A549 (cell line): Measurements from ENCODE around the gene UBE2E1.

Experiments
- CHD2 ChIP-seq: fragments of 150-350 bp; IDR thresholded peaks from 2 replicates; pipeline ENCODE4 v1.6.1; 2014; ENCODE audit warnings: low read length; ENCODE audit not compliant: partially characterized antibody
- EP300 ChIP-seq, 2 experiments: fragments of >200 bp; sonication (Bioruptor Twin); formaldehyde crosslinking; IDR thresholded peaks; 2 replicates in 1 of 2; 3 replicates in 1 of 2; pipeline ENCODE4 v1.6.1; 2016 to 2017
- MAFK ChIP-seq: fragments of 450-650 bp; IDR thresholded peaks from 2 replicates; pipeline ENCODE4 v1.6.1; 2014; ENCODE audit not compliant: partially characterized antibody
- MAZ ChIP-seq: fragments of 150-350 bp; IDR thresholded peaks from 2 replicates; pipeline ENCODE4 v1.6.1; 2014; ENCODE audit warnings: antibody characterized with exemption, low read depth, low read length, borderline replicate concordance
- PHF8 ChIP-seq: fragments of 200-600 bp; sonication (generic); IDR thresholded peaks from 2 replicates; pipeline ENCODE4 v1.6.1; 2016; ENCODE audit warnings: low read depth, mild to moderate bottlenecking, antibody characterized with exemption, moderate library complexity, borderline replicate concordance
- POLR2A ChIP-seq: IDR thresholded peaks from 2 replicates; pipeline ENCODE4 v1.6.1; 2012; ENCODE audit warnings: mild to moderate bottlenecking, low read length
- TP53 ChIP-seq: fragments of 250-450 bp; sonication (Bioruptor Pico); IDR thresholded peaks from 2 replicates; pipeline ENCODE4 v1.5.0; 2021; ENCODE audit warnings: mild to moderate bottlenecking, moderate library complexity
- TF ChIP-seq, protein P1 (sequence below): fragments of >200 bp; sonication (Bioruptor Twin); formaldehyde crosslinking; IDR thresholded peaks from 3 replicates; pipeline ENCODE4 v1.5.1; 2016
- TF ChIP-seq, protein P2 (sequence below): fragments of >200 bp; sonication (Bioruptor Twin); formaldehyde crosslinking; IDR thresholded peaks from 3 replicates; pipeline ENCODE4 v1.6.1; 2016
- TF ChIP-seq, protein P3 (sequence below): IDR thresholded peaks from 2 replicates; pipeline ENCODE4 v1.6.1; 2012

DNA sequence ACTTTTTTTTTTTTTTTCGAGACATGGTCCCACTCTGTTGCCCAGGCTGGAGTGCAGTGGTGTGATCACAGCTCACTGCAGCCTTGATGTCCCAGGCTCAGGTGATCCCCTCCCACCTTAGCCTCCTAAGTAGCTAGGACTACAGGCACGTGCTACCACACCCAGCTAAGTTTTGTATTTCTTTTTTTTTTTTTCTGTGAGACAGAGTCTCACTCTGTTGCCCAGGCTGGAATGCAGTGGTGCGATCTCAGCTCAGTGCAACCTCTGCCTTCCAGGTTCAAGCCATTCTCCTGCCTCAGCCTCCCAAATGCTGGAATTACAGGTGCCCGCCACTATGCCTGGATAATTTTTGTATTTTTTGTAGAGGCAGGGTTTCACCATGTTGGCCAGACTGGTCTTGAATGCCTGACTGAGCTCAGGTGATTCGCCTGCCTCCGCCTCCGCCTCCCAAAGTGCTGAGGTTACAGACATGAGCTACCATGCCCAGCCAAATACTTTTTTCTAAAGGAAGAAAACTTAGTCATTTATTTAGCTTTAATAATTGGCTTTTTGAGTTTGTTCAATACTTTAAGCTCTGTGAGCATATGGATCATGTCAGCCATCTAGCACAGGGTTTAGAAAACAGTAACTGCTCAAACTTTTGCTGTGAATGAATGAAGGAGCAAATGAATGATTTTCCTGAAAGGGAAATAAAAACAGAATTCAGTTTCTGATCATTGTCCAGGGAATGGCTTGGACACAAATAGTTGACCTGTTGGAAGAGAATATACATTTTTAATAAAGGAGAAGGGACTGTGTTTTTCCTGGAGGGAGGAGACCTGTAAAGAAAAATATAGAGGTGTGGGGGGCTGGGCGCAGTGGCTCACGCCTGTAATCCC is 26.0 kb downstream of the UBE2E1 start:
- TF ChIP-seq POLR2A = no peak
- TF ChIP-seq, protein P1, sequence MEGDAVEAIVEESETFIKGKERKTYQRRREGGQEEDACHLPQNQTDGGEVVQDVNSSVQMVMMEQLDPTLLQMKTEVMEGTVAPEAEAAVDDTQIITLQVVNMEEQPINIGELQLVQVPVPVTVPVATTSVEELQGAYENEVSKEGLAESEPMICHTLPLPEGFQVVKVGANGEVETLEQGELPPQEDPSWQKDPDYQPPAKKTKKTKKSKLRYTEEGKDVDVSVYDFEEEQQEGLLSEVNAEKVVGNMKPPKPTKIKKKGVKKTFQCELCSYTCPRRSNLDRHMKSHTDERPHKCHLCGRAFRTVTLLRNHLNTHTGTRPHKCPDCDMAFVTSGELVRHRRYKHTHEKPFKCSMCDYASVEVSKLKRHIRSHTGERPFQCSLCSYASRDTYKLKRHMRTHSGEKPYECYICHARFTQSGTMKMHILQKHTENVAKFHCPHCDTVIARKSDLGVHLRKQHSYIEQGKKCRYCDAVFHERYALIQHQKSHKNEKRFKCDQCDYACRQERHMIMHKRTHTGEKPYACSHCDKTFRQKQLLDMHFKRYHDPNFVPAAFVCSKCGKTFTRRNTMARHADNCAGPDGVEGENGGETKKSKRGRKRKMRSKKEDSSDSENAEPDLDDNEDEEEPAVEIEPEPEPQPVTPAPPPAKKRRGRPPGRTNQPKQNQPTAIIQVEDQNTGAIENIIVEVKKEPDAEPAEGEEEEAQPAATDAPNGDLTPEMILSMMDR = no peak
- TF ChIP-seq EP300 (IDR thresholded peaks at IDR 0.05) = no peak
- TF ChIP-seq PHF8 = no peak
- TF ChIP-seq CHD2 = no peak
- TF ChIP-seq, protein P2, sequence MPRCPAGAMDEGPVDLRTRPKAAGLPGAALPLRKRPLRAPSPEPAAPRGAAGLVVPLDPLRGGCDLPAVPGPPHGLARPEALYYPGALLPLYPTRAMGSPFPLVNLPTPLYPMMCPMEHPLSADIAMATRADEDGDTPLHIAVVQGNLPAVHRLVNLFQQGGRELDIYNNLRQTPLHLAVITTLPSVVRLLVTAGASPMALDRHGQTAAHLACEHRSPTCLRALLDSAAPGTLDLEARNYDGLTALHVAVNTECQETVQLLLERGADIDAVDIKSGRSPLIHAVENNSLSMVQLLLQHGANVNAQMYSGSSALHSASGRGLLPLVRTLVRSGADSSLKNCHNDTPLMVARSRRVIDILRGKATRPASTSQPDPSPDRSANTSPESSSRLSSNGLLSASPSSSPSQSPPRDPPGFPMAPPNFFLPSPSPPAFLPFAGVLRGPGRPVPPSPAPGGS = no peak
- no peak for TF ChIP-seq TP53 (CRISPR knock-in tag)
- TF ChIP-seq, protein P3, sequence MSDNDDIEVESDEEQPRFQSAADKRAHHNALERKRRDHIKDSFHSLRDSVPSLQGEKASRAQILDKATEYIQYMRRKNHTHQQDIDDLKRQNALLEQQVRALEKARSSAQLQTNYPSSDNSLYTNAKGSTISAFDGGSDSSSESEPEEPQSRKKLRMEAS = no peak
- no peak for TF ChIP-seq MAFK
- TF ChIP-seq MAZ = no peak
